GM12878 (cell line): ENCODE measurements around the gene YARS1.

Experiments
- CTCF ChIP-seq, 3 experiments: IDR thresholded peaks in 2 of 3; conservative IDR thresholded peaks in 1 of 3; 2 replicates each; pipeline ENCODE4 v1.5.1; 2011; ENCODE audit warnings: low read depth in 3 of 3, low read length in 3 of 3, mild to moderate bottlenecking in 3 of 3, control low read depth in 2 of 3, moderate library complexity in 2 of 3, inconsistent platforms in 1 of 3, mixed read lengths in 1 of 3; ENCODE audit not compliant: control insufficient read depth in 2 of 3, insufficient read depth in 1 of 3; ENCODE audit errors: extremely low read depth in 1 of 3
- EP300 ChIP-seq, 2 experiments: fragments of 150-350 bp in 1 of 2; IDR thresholded peaks; 2 replicates each; pipeline ENCODE4 v1.6.1; 2011 to 2012; ENCODE audit warnings: low read depth in 2 of 2, low read length in 2 of 2, borderline replicate concordance in 1 of 2, improper control_type of control experiment in 1 of 2, inconsistent platforms in 1 of 2; ENCODE audit not compliant: control insufficient read depth in 1 of 2

DNA sequence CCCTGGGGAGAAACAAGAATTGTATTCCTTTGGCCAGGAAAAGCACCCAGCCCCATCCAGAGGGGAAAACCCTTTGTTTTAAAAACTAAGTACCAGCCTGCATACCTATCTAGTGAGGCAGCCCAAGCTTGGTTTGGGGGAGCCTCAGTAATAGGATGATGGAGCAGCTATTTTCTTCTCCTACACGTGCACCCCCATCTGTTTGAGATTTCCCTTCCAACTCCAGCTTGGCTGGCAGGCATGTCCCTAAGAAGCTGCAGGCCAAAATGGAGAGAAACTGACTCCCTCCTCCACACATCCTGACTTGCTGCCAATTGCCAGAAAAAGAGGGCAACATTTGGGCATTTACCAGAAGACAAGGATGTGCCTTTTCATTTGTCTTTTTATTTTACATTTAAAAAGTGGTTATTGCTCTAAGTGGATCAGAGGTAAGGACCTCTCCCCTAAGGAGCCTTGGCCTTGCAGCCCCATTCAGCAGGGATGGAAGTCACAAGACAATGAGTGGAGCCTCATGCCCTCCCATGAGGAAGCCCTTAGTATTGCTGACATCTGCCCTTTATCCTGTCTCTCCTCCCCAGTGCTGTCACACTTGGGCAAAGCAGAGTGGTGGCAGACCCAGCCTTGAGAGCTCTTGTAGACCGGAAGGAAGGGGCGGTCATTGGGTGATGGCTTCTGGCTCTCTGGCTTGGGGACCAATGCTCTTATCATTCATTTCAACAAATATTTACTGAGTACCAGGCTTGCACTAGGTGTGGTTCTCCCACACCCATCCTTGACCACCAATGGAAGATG lies 44.9 kb upstream of the YARS1 start:
- TF ChIP-seq EP300 (IDR thresholded peaks at IDR 0.05; ENCODE audit: borderline replicate concordance in 1 of 2, control insufficient read depth in 1 of 2, low read depth in 2 of 2, low read length in 2 of 2) (no peak), CTCF (IDR thresholded peaks at IDR 0.05 in 2 of 3, conservative IDR thresholded peaks at IDR 0.05 in 1 of 3; ENCODE audit: control insufficient read depth in 2 of 3, extremely low read depth in 1 of 3, insufficient read depth in 1 of 3, low read depth in 3 of 3, low read length in 3 of 3) (no peak)
